Astrocyte of the cerebellum (primary cell): ENCODE data around the gene KRT9.
A peak's percentile ranks its signal among the peaks of the same experiment; 100 is the strongest.

Experiments
- DNase-seq: peaks from one replicate; pipeline ENCODE4 v3.0.0-alpha.2; 2011; ENCODE audit warnings: low read depth
- H3K4me3 ChIP-seq: 2 replicates; pipeline ENCODE4 v1.5.1; 2011; ENCODE audit warnings: mild to moderate bottlenecking, low read depth, low read length, moderate library complexity
- CTCF ChIP-seq: IDR thresholded peaks from 2 replicates; pipeline ENCODE4 v1.5.1; 2012; ENCODE audit warnings: low read length, low read depth, moderate library complexity, mild to moderate bottlenecking; ENCODE audit errors: missing control alignments
- in situ Hi-C: cut with HindIII; loops from 2 replicates; pipeline ENCODE4 v1.10.0; 2017; ENCODE audit warnings: low sequenced_read_pairs

KRT9 gene

DNA sequence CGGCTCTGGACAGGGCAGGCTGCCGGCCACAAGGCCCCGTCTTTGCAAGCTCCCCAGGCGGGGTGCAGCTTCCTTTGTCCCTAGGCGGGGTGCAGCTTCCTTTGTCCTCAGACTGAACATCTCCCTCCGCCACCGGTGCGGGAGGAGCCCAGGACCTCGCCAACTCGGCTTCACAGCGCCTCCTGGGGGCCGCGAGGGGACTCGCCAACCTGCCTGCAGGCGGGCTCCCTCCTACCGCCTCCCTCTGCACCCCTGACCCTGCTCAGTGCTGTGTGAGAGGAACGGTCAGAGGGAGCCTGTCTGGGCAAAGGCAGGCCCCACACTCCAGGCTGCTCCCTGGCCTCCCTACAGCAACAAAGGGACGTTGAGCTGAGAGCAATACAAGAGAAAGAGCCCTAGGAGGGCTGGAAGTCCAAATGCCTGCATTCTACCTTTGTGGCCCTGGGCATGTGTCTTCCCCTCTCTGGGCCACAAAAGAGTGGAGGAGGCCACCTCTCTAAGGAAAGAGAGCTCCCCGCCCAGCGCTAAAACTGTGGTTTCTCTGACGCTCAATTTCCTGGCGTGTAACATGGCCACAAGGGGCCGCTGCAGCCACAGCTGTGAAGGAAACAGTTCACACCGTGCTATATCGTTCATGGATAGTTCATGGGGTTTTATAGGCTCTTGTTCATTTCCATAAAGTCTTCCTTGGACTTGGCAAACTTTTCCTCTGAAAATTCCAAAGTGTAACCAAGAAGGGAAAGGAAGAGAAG is 22.8 kb downstream of the KRT9 start:
- peak; percentile 66 for DNase-seq
- peak; percentile 86 for TF ChIP-seq CTCF
- in situ Hi-C loops, result no loop called here
- no peak overlapping the region for H3K4me3 ChIP-seq

- H3K4me3 ChIP-seq, result no peak overlapping the region
- DNase-seq, result peak; percentile 73
- in situ Hi-C loops, result no loop called here
- TF ChIP-seq CTCF, result no peak
Measured at GRCh38 chr17:41547921-41548843, 23.7 kb downstream of the KRT9 start.

DNA sequence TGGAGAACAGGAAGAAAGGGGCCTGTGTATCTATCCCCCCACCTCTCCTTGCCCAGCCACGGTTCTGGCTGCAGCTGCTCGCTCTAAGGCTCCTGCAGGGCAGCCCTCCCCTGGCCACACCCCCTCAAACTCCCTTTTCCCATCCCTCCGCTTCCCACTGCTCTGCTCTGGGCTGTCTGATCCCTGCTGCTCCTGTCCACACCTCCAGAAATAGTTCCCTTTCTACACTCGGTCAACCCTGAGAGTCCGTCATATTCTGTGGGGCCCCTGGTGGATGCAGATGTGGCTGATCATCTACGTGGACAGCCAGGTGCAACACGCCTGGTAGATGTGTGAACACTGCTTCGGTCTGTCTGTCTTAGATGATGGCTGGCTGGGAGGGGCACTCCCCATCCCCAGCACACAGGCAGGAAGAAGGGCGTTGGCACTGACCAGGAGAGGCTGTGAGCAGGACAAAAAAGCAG is 24.4 kb downstream of the KRT9 start:
- TF ChIP-seq CTCF, result no peak
- H3K4me3 ChIP-seq, result no peak overlapping the region
- in situ Hi-C loops, result no loop called here
- DNase-seq, result no peak

GRCh38 chr17:41546819-41547218 is 25.0 kb downstream of the KRT9 start:
- no peak for TF ChIP-seq CTCF
- H3K4me3 ChIP-seq, result no peak overlapping the region
- DNase-seq, result no peak
- in situ Hi-C loops, result no loop called here

- no peak for TF ChIP-seq CTCF
- no peak for DNase-seq
- in situ Hi-C loops, result no loop called here
- no peak overlapping the region for H3K4me3 ChIP-seq
Measured at GRCh38 chr17:41545829-41546410, 25.9 kb downstream of the KRT9 start.

- in situ Hi-C loops, result no loop called here
- TF ChIP-seq CTCF, result no peak
- no peak overlapping the region for H3K4me3 ChIP-seq
- DNase-seq, result no peak
Measured at GRCh38 chr17:41544935-41545334, 26.9 kb downstream of the KRT9 start.
